ENCODE results near the gene PLA2G2D. TPM values are rescaled to one million over a fixed set of nuclear protein-coding genes. Genes with fewer than 3 reads are reported as not detected.
A peak's percentile ranks its signal among the peaks of the same experiment; 100 is the strongest.

The PLA2G2D gene
- total RNA-seq, 1 experiment from 2014 or later = not detected

DNA sequence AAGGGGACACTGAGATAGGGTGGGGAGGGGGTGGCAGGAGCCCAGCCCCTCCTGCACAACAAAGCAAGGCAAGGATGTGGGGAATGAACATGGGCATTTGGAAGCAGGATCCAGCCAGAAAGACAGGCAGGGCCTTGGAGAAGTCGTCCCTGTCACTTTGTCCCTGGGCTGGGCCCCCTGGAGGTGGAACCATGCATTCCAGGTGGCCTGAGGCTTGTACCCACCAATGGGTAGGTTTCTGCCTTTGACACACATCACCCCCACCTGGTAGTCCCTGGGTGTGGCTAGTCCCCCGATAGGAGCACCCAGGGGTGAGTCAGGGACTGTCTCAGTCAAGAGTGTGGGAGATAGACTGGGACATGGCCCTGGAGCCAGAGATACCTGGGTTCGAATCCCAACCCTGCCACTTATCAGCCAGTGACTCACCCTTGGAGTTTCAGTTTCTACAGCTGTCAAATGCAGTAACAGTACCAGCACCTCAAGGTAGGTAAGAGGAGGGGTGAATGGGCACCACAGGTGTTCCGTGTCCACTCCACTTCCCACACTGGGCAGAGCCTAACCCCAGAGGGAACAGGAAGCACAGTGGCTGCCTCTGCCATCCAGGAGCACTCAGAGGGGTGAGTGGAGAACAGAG is 10.0 kb downstream of the PLA2G2D start:
- Histone ChIP-seq H3K4me2 (ENCODE audit: insufficient read depth, insufficient read length, low read length) (no peak overlapping the region), H3K23ac (ENCODE audit: insufficient read length, low read depth, low read length) (no peak overlapping the region), H3K79me2 (ENCODE audit: insufficient read depth, low read length) (no peaks in the 10 kb centered on the region), H4K8ac (replicated peaks; ENCODE audit: insufficient read length, low read depth, low read length) (no peak overlapping the region), H3K14ac (ENCODE audit: insufficient read depth, low read length) (no peak overlapping the region), H3K4me1 (ENCODE audit: insufficient read depth, low read length) (peaks cover 2% of the 10 kb centered on the region; the same call in 1 of the 2 replicates), H3K27ac (ENCODE audit: insufficient read length, low read depth, low read length) (no peak overlapping the region), H3K18ac (ENCODE audit: insufficient read length, low read depth, low read length) (no peak overlapping the region), H4K91ac (ENCODE audit: insufficient read length, low read depth, low read length) (no peak overlapping the region), H2BK20ac (ENCODE audit: low read depth, low read length, poor library complexity, severe bottlenecking) (no peak overlapping the region), H3K79me1 (ENCODE audit: insufficient read depth, low read depth, low read length, poor library complexity, severe bottlenecking) (no peaks in the 10 kb centered on the region), H3K56ac (ENCODE audit: insufficient read length, low read depth, low read length) (no peak overlapping the region), H3K9ac (ENCODE audit: extremely low read depth, insufficient read length, low read length) (no peak overlapping the region), H4K5ac (ENCODE audit: insufficient read length, low read depth, low read length) (no peak overlapping the region), H3K23me2 (ENCODE audit: insufficient read length, low read depth, low read length, poor library complexity, severe bottlenecking) (peaks cover 4% of the 10 kb centered on the region), H4K20me1 (ENCODE audit: control insufficient read depth, insufficient read depth, insufficient read length) (no peaks in the 10 kb centered on the region), H2BK120ac (ENCODE audit: low read depth, low read length, poor library complexity, severe bottlenecking) (no peak overlapping the region), H2AFZ (ENCODE audit: low read length) (no peak overlapping the region), H2AK5ac (ENCODE audit: insufficient read length, low read length) (no peak overlapping the region), H3K9me3 (ENCODE audit: control insufficient read depth, low read depth, low read length) (no peaks in the 10 kb centered on the region), H2BK12ac (ENCODE audit: insufficient read length, low read depth, low read length) (no peak overlapping the region), H3T11ph (ENCODE audit: low read length) (no peak overlapping the region), H2BK15ac (ENCODE audit: low read depth, low read length) (no peak overlapping the region), H3K4ac (ENCODE audit: low read depth, low read length) (no peak overlapping the region), H3K27me3 (ENCODE audit: insufficient read depth, low read length) (no peaks in the 10 kb centered on the region), H2BK5ac (ENCODE audit: insufficient read length, low read length) (no peak overlapping the region)
- DNase-seq = no peak
- Mint-ChIP-seq H3K36me3 (ENCODE audit: insufficient read depth in 1 of 3, low read depth in 3 of 3) (no peaks in the 10 kb centered on the region), H3K4me3 (no peak overlapping the region), H3K9me3 (peaks cover 4 to 10% of the 10 kb centered on the region in 2 experiments; a peak in 4 of 5 replicates), H3K4me1 (peaks cover 15 to 19% of the 10 kb centered on the region in 2 experiments), H3K27me3 (ENCODE audit: low read depth) (peaks cover 4% of the 10 kb centered on the region; the same call in 1 of the 2 replicates), H3K27ac (no peak overlapping the region)
- TF ChIP-seq, protein P1, sequence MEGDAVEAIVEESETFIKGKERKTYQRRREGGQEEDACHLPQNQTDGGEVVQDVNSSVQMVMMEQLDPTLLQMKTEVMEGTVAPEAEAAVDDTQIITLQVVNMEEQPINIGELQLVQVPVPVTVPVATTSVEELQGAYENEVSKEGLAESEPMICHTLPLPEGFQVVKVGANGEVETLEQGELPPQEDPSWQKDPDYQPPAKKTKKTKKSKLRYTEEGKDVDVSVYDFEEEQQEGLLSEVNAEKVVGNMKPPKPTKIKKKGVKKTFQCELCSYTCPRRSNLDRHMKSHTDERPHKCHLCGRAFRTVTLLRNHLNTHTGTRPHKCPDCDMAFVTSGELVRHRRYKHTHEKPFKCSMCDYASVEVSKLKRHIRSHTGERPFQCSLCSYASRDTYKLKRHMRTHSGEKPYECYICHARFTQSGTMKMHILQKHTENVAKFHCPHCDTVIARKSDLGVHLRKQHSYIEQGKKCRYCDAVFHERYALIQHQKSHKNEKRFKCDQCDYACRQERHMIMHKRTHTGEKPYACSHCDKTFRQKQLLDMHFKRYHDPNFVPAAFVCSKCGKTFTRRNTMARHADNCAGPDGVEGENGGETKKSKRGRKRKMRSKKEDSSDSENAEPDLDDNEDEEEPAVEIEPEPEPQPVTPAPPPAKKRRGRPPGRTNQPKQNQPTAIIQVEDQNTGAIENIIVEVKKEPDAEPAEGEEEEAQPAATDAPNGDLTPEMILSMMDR (conservative IDR thresholded peaks at IDR 0.05) = peak; percentile 37; the same call in 2 of the 3 replicates
- no CpG with 5 or more reads among the region's 4 CpGs for WGBS (ENCODE audit: extremely low coverage, insufficient read length, low lambda C conversion rate)

All from H9 (cell line).